HG02759 (cell line): Measurements from ENCODE around the gene DSCAM.
"Not testable (repeated sequence)": the region's sequence is repeated elsewhere in the genome, so short reads cannot be mapped to it uniquely, and the experiment has no call there.

Source experiments
- ATAC-seq: cut with Tn5 transposase; IDR thresholded peaks from one replicate; pipeline ENCODE4 v1.9.1; 2021; ENCODE audit warnings: mild to moderate bottlenecking, moderate library complexity; ENCODE audit not compliant: unreplicated experiment

Gene DSCAM

GRCh38 chr21:40194185-40194980 lies 652.6 kb downstream of the DSCAM start:
- no peak for ATAC-seq

- ATAC-seq = no peak
Measured at GRCh38 chr21:40191616-40192015, 655.3 kb downstream of the DSCAM start.

- no peak for ATAC-seq
Measured at GRCh38 chr21:40191196-40191595, 655.8 kb downstream of the DSCAM start.

- ATAC-seq = no peak
Measured at GRCh38 chr21:40187946-40188654, 658.9 kb downstream of the DSCAM start.

- ATAC-seq = no peak
Measured at GRCh38 chr21:40187244-40187643, 659.7 kb downstream of the DSCAM start.

- no peak for ATAC-seq
Measured at GRCh38 chr21:40186045-40186444, 660.9 kb downstream of the DSCAM start.

- no peak for ATAC-seq
Measured at GRCh38 chr21:40185208-40185607, 661.8 kb downstream of the DSCAM start.

GRCh38 chr21:40182491-40182890 lies 664.5 kb downstream of the DSCAM start:
- not testable (repeated sequence) for ATAC-seq

- no peak for ATAC-seq
Measured at GRCh38 chr21:40179166-40179565, 667.8 kb downstream of the DSCAM start.

- ATAC-seq = no peak
Measured at GRCh38 chr21:40178726-40179125, 668.2 kb downstream of the DSCAM start.

- ATAC-seq = no peak
Measured at GRCh38 chr21:40177979-40178378, 669.0 kb downstream of the DSCAM start.

GRCh38 chr21:40176724-40177123 lies 670.2 kb downstream of the DSCAM start:
- no peak for ATAC-seq

- ATAC-seq = no peak
Measured at GRCh38 chr21:40173816-40174215, 673.1 kb downstream of the DSCAM start.

GRCh38 chr21:40169971-40170370 lies 677.0 kb downstream of the DSCAM start:
- ATAC-seq = no peak

- no peak for ATAC-seq
Measured at GRCh38 chr21:40166291-40166843, 680.6 kb downstream of the DSCAM start.

- no peak for ATAC-seq
Measured at GRCh38 chr21:40165773-40166070, 681.2 kb downstream of the DSCAM start.

- no peak for ATAC-seq
Measured at GRCh38 chr21:40164905-40165772, 681.8 kb downstream of the DSCAM start.

- no peak for ATAC-seq
Measured at GRCh38 chr21:40162075-40162474, 684.9 kb downstream of the DSCAM start.

- ATAC-seq = no peak
Measured at GRCh38 chr21:40160911-40161310, 686.0 kb downstream of the DSCAM start.

GRCh38 chr21:40158366-40158765 lies 688.6 kb downstream of the DSCAM start:
- ATAC-seq = no peak

GRCh38 chr21:40155563-40155962 lies 691.4 kb downstream of the DSCAM start:
- ATAC-seq = no peak
